Measurements from ENCODE around the gene DOCK8.

Gene DOCK8

DNA sequence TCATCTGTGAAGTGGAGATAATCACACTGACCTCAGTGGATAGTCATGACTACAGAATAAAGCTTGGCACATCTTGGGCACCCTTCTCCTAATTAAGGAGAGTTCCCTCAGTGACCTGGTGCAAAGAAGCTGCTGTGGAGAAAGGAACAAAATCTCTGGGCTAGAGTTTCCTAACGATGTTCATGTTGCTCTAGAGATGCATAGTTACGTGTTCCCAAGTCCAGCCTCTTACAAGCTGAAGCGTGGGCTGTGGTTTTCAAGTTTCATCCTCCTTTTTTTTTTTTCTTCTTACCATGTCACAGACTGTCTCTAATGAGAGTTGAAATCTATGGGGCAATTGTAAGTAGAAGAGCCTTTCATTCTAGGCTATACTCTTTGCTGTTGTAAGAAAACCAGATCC is 113.8 kb downstream of the DOCK8 start:
- TF ChIP-seq, protein P1, sequence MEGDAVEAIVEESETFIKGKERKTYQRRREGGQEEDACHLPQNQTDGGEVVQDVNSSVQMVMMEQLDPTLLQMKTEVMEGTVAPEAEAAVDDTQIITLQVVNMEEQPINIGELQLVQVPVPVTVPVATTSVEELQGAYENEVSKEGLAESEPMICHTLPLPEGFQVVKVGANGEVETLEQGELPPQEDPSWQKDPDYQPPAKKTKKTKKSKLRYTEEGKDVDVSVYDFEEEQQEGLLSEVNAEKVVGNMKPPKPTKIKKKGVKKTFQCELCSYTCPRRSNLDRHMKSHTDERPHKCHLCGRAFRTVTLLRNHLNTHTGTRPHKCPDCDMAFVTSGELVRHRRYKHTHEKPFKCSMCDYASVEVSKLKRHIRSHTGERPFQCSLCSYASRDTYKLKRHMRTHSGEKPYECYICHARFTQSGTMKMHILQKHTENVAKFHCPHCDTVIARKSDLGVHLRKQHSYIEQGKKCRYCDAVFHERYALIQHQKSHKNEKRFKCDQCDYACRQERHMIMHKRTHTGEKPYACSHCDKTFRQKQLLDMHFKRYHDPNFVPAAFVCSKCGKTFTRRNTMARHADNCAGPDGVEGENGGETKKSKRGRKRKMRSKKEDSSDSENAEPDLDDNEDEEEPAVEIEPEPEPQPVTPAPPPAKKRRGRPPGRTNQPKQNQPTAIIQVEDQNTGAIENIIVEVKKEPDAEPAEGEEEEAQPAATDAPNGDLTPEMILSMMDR (conservative IDR thresholded peaks at IDR 0.05; ENCODE audit: control insufficient read depth, insufficient read depth, low read depth, low read length): no peak
- DNase-seq (ENCODE audit: low read depth): no peak
- no peak overlapping the region for H3K4me3 ChIP-seq (ENCODE audit: control insufficient read depth, low read depth, low read length)

DNA sequence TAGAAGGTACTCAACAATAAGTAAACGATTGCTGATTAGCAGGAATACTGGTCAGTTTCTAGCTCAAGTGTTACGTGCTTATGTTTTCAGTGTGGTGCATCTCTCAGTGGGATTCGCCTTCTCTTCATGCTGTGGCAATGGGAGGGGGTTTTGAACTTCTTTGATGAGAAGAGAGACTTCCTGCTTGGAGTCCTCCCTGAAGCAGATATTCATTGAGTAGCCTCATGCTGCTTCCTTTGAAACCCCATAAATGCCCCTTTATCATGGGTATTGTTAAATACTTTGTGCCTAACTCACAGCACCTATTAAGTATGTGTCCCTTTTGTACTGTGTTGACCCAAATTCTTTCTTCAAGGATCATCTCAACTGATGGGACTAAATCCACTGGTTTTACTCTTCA is 116.5 kb downstream of the DOCK8 start:
- TF ChIP-seq, protein P1 (conservative IDR thresholded peaks at IDR 0.05; ENCODE audit: control insufficient read depth, insufficient read depth, low read depth, low read length): no peak

DNA sequence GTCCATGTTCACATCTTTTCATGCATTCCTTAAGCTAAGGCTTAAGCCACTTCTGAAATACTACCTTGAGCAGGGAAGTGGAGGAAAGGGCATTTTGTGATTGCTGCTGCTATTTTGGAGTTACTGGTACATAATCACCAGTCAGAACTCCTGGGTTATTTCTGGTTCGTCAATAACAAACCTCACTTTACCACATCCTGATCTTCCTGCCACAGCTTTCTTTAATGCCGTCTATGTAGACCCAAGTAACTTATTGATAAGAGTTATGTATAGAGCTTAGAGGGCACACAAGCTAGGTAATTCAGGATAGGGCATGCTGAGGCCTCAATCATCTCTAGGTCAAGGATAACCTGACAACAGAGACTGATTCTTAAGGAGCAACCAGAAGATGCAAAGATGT is 120.7 kb downstream of the DOCK8 start:
- no peak for DNase-seq (ENCODE audit: low read depth)
- TF ChIP-seq, protein P1 (conservative IDR thresholded peaks at IDR 0.05; ENCODE audit: control insufficient read depth, insufficient read depth, low read depth, low read length): no peak
- H3K4me3 ChIP-seq (ENCODE audit: control insufficient read depth, low read depth, low read length): no peak overlapping the region

More for the DNA sequence above, 116.5 kb downstream of the DOCK8 start:
- no peak overlapping the region for H3K4me3 ChIP-seq (ENCODE audit: control insufficient read depth, low read depth, low read length)
- no peak for DNase-seq (ENCODE audit: low read depth)

DNA sequence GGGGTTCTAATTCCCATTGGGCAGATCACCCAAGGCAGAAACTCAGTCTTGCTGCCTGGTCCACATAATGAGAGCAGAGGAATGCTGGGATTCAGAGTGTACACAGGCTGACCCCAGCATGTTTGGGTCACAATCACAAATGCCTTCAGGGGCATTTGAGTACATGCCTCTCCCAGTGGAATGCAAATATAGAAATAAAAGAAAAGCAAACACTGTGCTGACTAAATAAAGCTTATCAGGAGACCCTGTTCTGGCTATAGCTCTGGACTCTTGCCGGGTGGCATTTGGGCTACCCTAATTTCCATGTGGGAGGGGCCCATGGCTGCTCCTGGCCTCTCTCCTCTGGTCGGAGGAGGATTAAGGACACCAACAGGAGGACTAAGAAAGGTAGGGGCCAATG is 121.4 kb downstream of the DOCK8 start:
- no peak for DNase-seq (ENCODE audit: low read depth)
- no peak overlapping the region for H3K4me3 ChIP-seq (ENCODE audit: control insufficient read depth, low read depth, low read length)
- TF ChIP-seq, protein P1 (conservative IDR thresholded peaks at IDR 0.05; ENCODE audit: control insufficient read depth, insufficient read depth, low read depth, low read length): no peak

DNA sequence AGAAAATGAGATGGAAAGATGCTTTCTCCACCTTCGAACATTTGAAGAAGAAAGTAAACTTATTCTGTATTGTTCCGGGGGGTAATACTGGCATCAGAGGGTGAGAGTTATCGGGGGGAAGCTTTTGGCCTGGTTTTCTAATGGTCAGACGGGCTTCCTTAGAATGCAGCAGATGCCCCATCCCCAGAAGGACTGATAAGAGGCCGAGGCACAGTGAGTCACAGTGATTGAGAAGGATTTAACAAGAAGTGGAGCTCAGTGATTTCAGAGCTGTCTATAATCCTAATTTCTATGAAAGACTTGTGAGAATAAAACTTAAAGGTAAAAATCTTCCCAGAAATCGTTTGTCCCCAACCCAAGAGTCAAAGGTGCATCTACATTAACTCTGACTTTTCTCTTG is 123.9 kb downstream of the DOCK8 start:
- DNase-seq (ENCODE audit: low read depth): no peak
- TF ChIP-seq, protein P1 (conservative IDR thresholded peaks at IDR 0.05; ENCODE audit: control insufficient read depth, insufficient read depth, low read depth, low read length): no peak

DNA sequence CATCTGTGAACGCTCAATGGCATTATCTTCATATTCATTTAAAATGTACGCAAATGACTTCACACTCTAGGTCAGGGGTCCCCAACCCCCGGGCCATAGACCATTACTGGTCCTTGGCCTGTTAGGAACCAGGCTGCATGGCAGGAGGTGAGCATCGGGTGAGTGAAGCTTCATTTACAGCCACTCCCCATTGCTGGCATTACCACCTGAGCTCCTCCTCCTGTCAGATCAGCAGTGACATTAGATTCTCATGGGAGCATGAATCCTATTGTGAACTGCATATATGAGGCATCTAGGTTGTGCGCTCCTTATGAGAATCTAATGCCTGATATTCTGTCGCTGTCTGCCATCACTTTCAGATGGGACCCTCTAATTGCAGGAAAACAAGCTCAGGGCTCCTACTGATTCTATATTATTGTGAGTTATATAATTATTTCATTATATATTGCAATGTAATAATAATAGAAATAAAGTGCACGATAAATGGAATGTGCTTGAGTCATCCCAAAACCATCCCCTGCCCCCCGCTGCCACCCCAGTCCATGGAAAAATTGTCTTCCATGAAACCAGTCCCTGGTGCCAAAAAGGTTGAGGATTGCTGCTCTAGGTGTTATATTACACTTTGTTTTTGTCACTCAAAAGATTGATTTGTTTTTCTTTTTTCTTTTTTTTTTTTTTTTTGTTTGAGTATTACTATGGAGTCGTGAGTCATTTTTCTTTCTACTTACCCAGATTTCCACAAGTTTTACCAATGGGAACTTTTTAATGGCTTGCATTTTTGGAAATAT is 127.2 kb downstream of the DOCK8 start:
- H3K4me3 ChIP-seq (ENCODE audit: control insufficient read depth, low read depth, low read length): no peak overlapping the region
- DNase-seq (ENCODE audit: low read depth): no peak
- TF ChIP-seq, protein P1 (conservative IDR thresholded peaks at IDR 0.05; ENCODE audit: control insufficient read depth, insufficient read depth, low read depth, low read length): no peak

More for the DNA sequence above, 123.9 kb downstream of the DOCK8 start:
- H3K4me3 ChIP-seq (ENCODE audit: control insufficient read depth, low read depth, low read length): no peak overlapping the region
